ENCODE measurements around the gene MUC3A.

DNA sequence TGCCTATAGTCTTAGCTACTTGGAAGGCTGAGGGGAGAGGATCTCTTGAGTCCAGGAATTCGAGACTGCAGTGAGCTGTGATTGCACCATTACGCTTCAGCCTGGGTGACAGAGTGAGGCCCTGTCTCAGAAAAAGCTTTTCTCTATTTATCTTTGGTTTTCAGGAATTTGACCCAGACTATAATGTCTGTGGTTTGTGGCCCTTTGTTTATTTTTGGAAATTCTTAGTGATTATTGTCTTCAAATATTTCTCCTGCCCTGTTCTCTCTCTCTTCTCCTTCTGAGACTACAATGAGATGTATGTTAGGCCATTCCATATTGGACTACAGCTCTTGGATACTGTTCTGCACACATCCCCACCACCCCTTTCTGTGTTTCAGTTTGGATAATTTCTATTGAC, 24.7 kb downstream of the MUC3A start:
- TF ChIP-seq POLR2A (IDR thresholded peaks at IDR 0.05; ENCODE audit: low read depth, low read length) (no peak), POLR2AphosphoS5 (IDR thresholded peaks at IDR 0.05; ENCODE audit: low read depth, low read length) (no peak), TAF1 (IDR thresholded peaks at IDR 0.05; ENCODE audit: low read depth, low read length) (no peak)
